Measurements from ENCODE around the gene HSPB1.
"Not testable (repeated sequence)": the region's sequence is repeated elsewhere in the genome, so short reads cannot be mapped to it uniquely, and the experiment has no call there.

The HSPB1 gene

GRCh38 chr7:76333511-76334101 is 31.1 kb downstream of the HSPB1 start:
- DNase-seq (ENCODE audit: low read depth in 2 of 2), result no peak

GRCh38 chr7:76334320-76334967 is 32.0 kb downstream of the HSPB1 start:
- no peak for DNase-seq (ENCODE audit: low read depth in 2 of 2)

GRCh38 chr7:76335417-76335816 is 32.9 kb downstream of the HSPB1 start:
- not testable (repeated sequence) for DNase-seq (ENCODE audit: low read depth in 2 of 2)

GRCh38 chr7:76336094-76336493 is 33.6 kb downstream of the HSPB1 start:
- DNase-seq (ENCODE audit: low read depth in 2 of 2), result no peak

GRCh38 chr7:76337147-76337546 is 34.7 kb downstream of the HSPB1 start:
- no peak for DNase-seq (ENCODE audit: low read depth in 2 of 2)

GRCh38 chr7:76338298-76339084 is 36.0 kb downstream of the HSPB1 start:
- no peak for DNase-seq (ENCODE audit: low read depth in 2 of 2)

GRCh38 chr7:76340617-76341131 is 38.2 kb downstream of the HSPB1 start:
- no peak for DNase-seq (ENCODE audit: low read depth in 2 of 2)

GRCh38 chr7:76342222-76342621 is 39.7 kb downstream of the HSPB1 start:
- no peak for DNase-seq (ENCODE audit: low read depth in 2 of 2)

GRCh38 chr7:76343294-76343930 is 40.9 kb downstream of the HSPB1 start:
- DNase-seq (ENCODE audit: low read depth in 2 of 2), result no peak

- no peak for DNase-seq (ENCODE audit: low read depth in 2 of 2)
Observed at GRCh38 chr7:76343931-76344321, 41.5 kb downstream of the HSPB1 start.

GRCh38 chr7:76346097-76346496 is 43.6 kb downstream of the HSPB1 start:
- DNase-seq (ENCODE audit: low read depth in 2 of 2), result no peak

GRCh38 chr7:76346778-76347177 is 44.3 kb downstream of the HSPB1 start:
- no peak for DNase-seq (ENCODE audit: low read depth in 2 of 2)

- DNase-seq (ENCODE audit: low read depth in 2 of 2), result no peak
Observed at GRCh38 chr7:76347710-76348109, 45.2 kb downstream of the HSPB1 start.

- DNase-seq (ENCODE audit: low read depth in 2 of 2), result no peak
Observed at GRCh38 chr7:76349313-76349885, 46.9 kb downstream of the HSPB1 start.

GRCh38 chr7:76351372-76351771 is 48.9 kb downstream of the HSPB1 start:
- no peak for DNase-seq (ENCODE audit: low read depth in 2 of 2)

- DNase-seq (ENCODE audit: low read depth in 2 of 2), result no peak
Observed at GRCh38 chr7:76352193-76352592, 49.7 kb downstream of the HSPB1 start.

- DNase-seq (ENCODE audit: low read depth in 2 of 2), result no peak
Observed at GRCh38 chr7:76353744-76354143, 51.3 kb downstream of the HSPB1 start.

Data from stimulated activated CD8-positive, alpha-beta memory T cell treated with anti-CD3 and anti-CD28 coated beads, Interleukin-15, amount 100 ng/mL, for 4 hours (primary cell).